Mesenchymal stem cell (in vitro differentiated cells and primary cell): Measurements from ENCODE around the gene NDOR1.

Experiments used
- DNase-seq: peaks from one replicate; pipeline ENCODE4 v3.0.0-alpha.2; 2013
- H2AFZ ChIP-seq: one replicate; pipeline ENCODE4 v1.6.1; 2013; ENCODE audit warnings: low read depth, mild to moderate bottlenecking, control low read depth, inconsistent platforms, low read length, moderate library complexity
- H2AK5ac ChIP-seq: 2 replicates; pipeline ENCODE4 v1.6.1; 2013; ENCODE audit warnings: low read length, moderate library complexity, mild to moderate bottlenecking, inconsistent platforms; ENCODE audit not compliant: severe bottlenecking
- H2BK120ac ChIP-seq: one replicate; pipeline ENCODE4 v1.6.1; 2013; ENCODE audit warnings: low read depth, mild to moderate bottlenecking, inconsistent platforms, low read length, moderate library complexity
- H2BK12ac ChIP-seq, 2 experiments: one replicate each; pipeline ENCODE4 v1.6.1; 2013; ENCODE audit warnings: inconsistent platforms in 2 of 2, low read length in 2 of 2, mild to moderate bottlenecking in 2 of 2, moderate library complexity in 2 of 2, control low read depth in 1 of 2
- H2BK15ac ChIP-seq: one replicate; pipeline ENCODE4 v1.6.1; 2013; ENCODE audit warnings: mild to moderate bottlenecking, low read depth, inconsistent platforms; ENCODE audit not compliant: poor library complexity, severe bottlenecking
- H2BK5ac ChIP-seq: 2 replicates; pipeline ENCODE4 v1.6.1; 2013; ENCODE audit warnings: low read depth, mild to moderate bottlenecking, low read length, control low read depth, inconsistent platforms; ENCODE audit not compliant: poor library complexity, severe bottlenecking
- H3K14ac ChIP-seq, 2 experiments: one replicate each; pipeline ENCODE4 v1.6.1; 2013; ENCODE audit warnings: inconsistent platforms in 2 of 2, low read length in 2 of 2, control low read depth in 1 of 2, mild to moderate bottlenecking in 1 of 2, moderate library complexity in 1 of 2
- H3K18ac ChIP-seq, 2 experiments: one replicate each; pipeline ENCODE4 v1.6.1; 2013; ENCODE audit warnings: inconsistent platforms in 2 of 2, low read length in 2 of 2, control low read depth in 1 of 2, low read depth in 1 of 2, mild to moderate bottlenecking in 1 of 2
- H3K23ac ChIP-seq, 2 experiments: one replicate each; pipeline ENCODE4 v1.6.1; 2013; ENCODE audit warnings: inconsistent platforms in 2 of 2, low read length in 2 of 2, mild to moderate bottlenecking in 2 of 2, moderate library complexity in 2 of 2, control low read depth in 1 of 2
- H3K27ac ChIP-seq: 2 replicates; pipeline ENCODE4 v1.5.1; 2013; ENCODE audit warnings: mild to moderate bottlenecking, moderate library complexity, low read length, control low read depth, inconsistent platforms; ENCODE audit not compliant: poor library complexity, severe bottlenecking
- H3K27me3 ChIP-seq, 2 experiments: 2 replicates each; pipeline versions ENCODE4 v1.6.1 to v1.7.0; 2013; ENCODE audit warnings: low read length in 2 of 2, mild to moderate bottlenecking in 2 of 2, moderate library complexity in 2 of 2, control low read depth in 1 of 2, inconsistent platforms in 1 of 2; ENCODE audit not compliant: control insufficient read depth in 1 of 2, insufficient read depth in 1 of 2
- H3K36me3 ChIP-seq, 2 experiments: 2 replicates each; pipeline versions ENCODE4 v1.6.1 to v1.7.0; 2013; ENCODE audit warnings: low read length in 2 of 2, control low read depth in 1 of 2, inconsistent platforms in 1 of 2, low read depth in 1 of 2, mild to moderate bottlenecking in 1 of 2; ENCODE audit not compliant: insufficient read depth in 2 of 2, control insufficient read depth in 1 of 2
- H3K4ac ChIP-seq, 2 experiments: one replicate each; pipeline ENCODE4 v1.6.1; 2013; ENCODE audit warnings: inconsistent platforms in 2 of 2, low read length in 2 of 2, mild to moderate bottlenecking in 2 of 2, moderate library complexity in 2 of 2, control low read depth in 1 of 2, low read depth in 1 of 2
- H3K4me1 ChIP-seq: 2 replicates; pipeline ENCODE4 v1.6.1; 2013; ENCODE audit warnings: low read depth, low read length, control low read depth; ENCODE audit not compliant: control insufficient read depth, insufficient read depth
- H3K4me2 ChIP-seq: 2 replicates; pipeline ENCODE4 v1.6.1; 2013; ENCODE audit warnings: low read length, mild to moderate bottlenecking, inconsistent platforms; ENCODE audit not compliant: poor library complexity, severe bottlenecking
- H3K4me3 ChIP-seq, 2 experiments: 2 replicates each; pipeline versions ENCODE4 v1.5.1 to v1.7.0; 2013; ENCODE audit warnings: low read length in 2 of 2, mild to moderate bottlenecking in 2 of 2, control low read depth in 1 of 2, low read depth in 1 of 2; ENCODE audit not compliant: insufficient read depth in 1 of 2
- H3K79me1 ChIP-seq: replicated peaks from 2 replicates; pipeline ENCODE4 v1.6.1; 2013; ENCODE audit warnings: mild to moderate bottlenecking, control low read depth, low read length, inconsistent platforms; ENCODE audit not compliant: poor library complexity, severe bottlenecking
- H3K9ac ChIP-seq: 2 replicates; pipeline ENCODE4 v1.7.0; 2013; ENCODE audit warnings: mild to moderate bottlenecking, low read length, moderate library complexity
- H3K9me3 ChIP-seq: 2 replicates; pipeline ENCODE4 v1.7.0; 2013; ENCODE audit warnings: mild to moderate bottlenecking, low read length; ENCODE audit not compliant: control insufficient read depth
- H4K8ac ChIP-seq: one replicate; pipeline ENCODE4 v1.6.1; 2013; ENCODE audit warnings: inconsistent platforms, mild to moderate bottlenecking, low read length, moderate library complexity
- H4K91ac ChIP-seq: one replicate; pipeline ENCODE4 v1.6.1; 2013; ENCODE audit warnings: mild to moderate bottlenecking, low read length, inconsistent platforms
- WGBS: methylation state at CpG from one replicate; pipeline ENCODE4 v1.1.7; 2013; ENCODE audit warnings: mixed read lengths; 5-methylcytosine and 5-hydroxymethylcytosine counted together

The NDOR1 gene

DNA sequence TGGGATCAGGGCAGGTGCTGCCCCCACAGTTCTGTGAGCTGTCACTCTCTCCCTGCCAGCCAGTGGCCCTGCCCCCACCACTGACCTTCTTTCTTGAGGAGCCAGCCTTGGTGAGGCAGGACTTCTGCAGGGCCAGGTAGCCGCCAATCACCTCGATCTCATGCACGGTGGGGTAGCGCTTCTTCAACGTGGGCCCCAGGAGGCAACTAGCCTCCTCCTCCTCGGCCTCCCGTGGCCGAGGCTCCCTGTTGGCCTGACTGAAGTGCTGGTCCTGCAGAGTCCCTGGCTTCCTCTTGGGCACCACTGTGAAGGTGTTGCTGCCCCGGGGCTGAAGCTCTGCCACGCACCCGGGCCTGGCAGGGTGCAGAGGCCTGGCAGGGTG is 6.6 kb upstream of the NDOR1 start:
- H4K8ac ChIP-seq, result no peak overlapping the region
- no peak overlapping the region for H3K27ac ChIP-seq
- 91% methylated on average over 11 of the region's 11 CpGs for WGBS

GRCh38 chr9:137199411-137200121 is 5.9 kb upstream of the NDOR1 start:
- H3K18ac ChIP-seq, result no peak overlapping the region
- H4K91ac ChIP-seq, result no peak overlapping the region
- peaks cover 58% of the 10 kb centered on the region for H3K4me1 ChIP-seq
- H3K9me3 ChIP-seq, result no peaks in the 10 kb centered on the region
- no peak overlapping the region for H3K27ac ChIP-seq
- H4K8ac ChIP-seq, result no peak overlapping the region
- WGBS, result 32% methylated on average over 29 of the region's 51 CpGs
- H2BK12ac ChIP-seq, result no peak overlapping the region
- H2BK120ac ChIP-seq, result peak overlapping the region; percentile 8
- peak overlapping the region in 1 of 2 experiments; percentile 73 for H3K23ac ChIP-seq
- H3K4me2 ChIP-seq, result peak overlapping the region; percentile 87
- peak overlapping the region in 1 of 2 experiments; percentile 53 for H3K14ac ChIP-seq
- peaks cover 3 to 18% of the 10 kb centered on the region in 2 experiments for H3K36me3 ChIP-seq
- no peak overlapping the region for H2AK5ac ChIP-seq
- peak overlapping the region; percentile 57 for H3K9ac ChIP-seq
- peaks cover 31% of the 10 kb centered on the region for H3K79me1 ChIP-seq
- peak overlapping the region; percentile 17 for H2BK15ac ChIP-seq
- peak overlapping the region in 1 of 2 experiments; percentile 44 for H3K4ac ChIP-seq
- H2AFZ ChIP-seq, result no peak overlapping the region
- no peaks in the 10 kb centered on the region for H3K27me3 ChIP-seq
- H2BK5ac ChIP-seq, result no peak overlapping the region
- DNase-seq, result no peak
- H3K4me3 ChIP-seq, result peak overlapping the region; percentile 71 to 74

More for the DNA sequence above, 6.6 kb upstream of the NDOR1 start:
- H3K9me3 ChIP-seq, result no peaks in the 10 kb centered on the region
- H3K18ac ChIP-seq, result no peak overlapping the region
- H2BK12ac ChIP-seq, result no peak overlapping the region
- no peak overlapping the region for H2AFZ ChIP-seq
- peaks cover 31% of the 10 kb centered on the region for H3K79me1 ChIP-seq
- peak overlapping the region in 1 of 2 experiments; percentile 57 for H3K23ac ChIP-seq
- H3K27me3 ChIP-seq, result no peaks in the 10 kb centered on the region
- peaks cover 60% of the 10 kb centered on the region for H3K4me1 ChIP-seq
- H3K9ac ChIP-seq, result peak overlapping the region; percentile 57
- no peak overlapping the region for H2BK15ac ChIP-seq
- H3K4me2 ChIP-seq, result peak overlapping the region; percentile 87
- no peak overlapping the region for H3K4ac ChIP-seq
- peak overlapping the region in 1 of 2 experiments; percentile 2 for H3K14ac ChIP-seq
- H3K36me3 ChIP-seq, result peaks cover 2 to 19% of the 10 kb centered on the region in 2 experiments
- DNase-seq, result no peak
- peak overlapping the region; percentile 63 for H4K91ac ChIP-seq
- H2AK5ac ChIP-seq, result no peak overlapping the region
- no peak overlapping the region for H2BK5ac ChIP-seq
- no peak overlapping the region for H2BK120ac ChIP-seq
- peak overlapping the region in 1 of 2 experiments; percentile 71 for H3K4me3 ChIP-seq

- H3K4ac ChIP-seq, result peak within 1 kb of the TSS; percentile 3 to 65
- H2BK12ac ChIP-seq, result no peak within 1 kb of the TSS
- peak within 1 kb of the TSS; percentile 74 to 88 for H3K4me3 ChIP-seq
- peak within 1 kb of the TSS in 1 of 2 experiments; percentile 67 for H3K23ac ChIP-seq
- H2BK15ac ChIP-seq, result peak within 1 kb of the TSS; percentile 17
- no peaks in the 10 kb centered on the region for H3K27me3 ChIP-seq
- H2AK5ac ChIP-seq, result no peak within 1 kb of the TSS
- H4K91ac ChIP-seq, result peak within 1 kb of the TSS; percentile 40
- peak within 1 kb of the TSS; percentile 91 for H2AFZ ChIP-seq
- H3K9me3 ChIP-seq, result no peaks in the 10 kb centered on the region
- peaks cover 3 to 9% of the 10 kb centered on the region in 2 experiments for H3K36me3 ChIP-seq
- peak within 1 kb of the TSS; percentile 94 for H3K4me2 ChIP-seq
- peak within 1 kb of the TSS; percentile 93 for H4K8ac ChIP-seq
- peaks cover 30% of the 10 kb centered on the region for H3K79me1 ChIP-seq
- H3K4me1 ChIP-seq, result peaks cover 54% of the 10 kb centered on the region
- H3K18ac ChIP-seq, result peak within 1 kb of the TSS; percentile 75 to 97
- peak within 1 kb of the TSS; percentile 87 for H3K9ac ChIP-seq
- H2BK5ac ChIP-seq, result no peak within 1 kb of the TSS
- H3K14ac ChIP-seq, result peak within 1 kb of the TSS in 1 of 2 experiments; percentile 87
- no peak within 1 kb of the TSS for H3K27ac ChIP-seq
- peak; percentile 99 for DNase-seq
- peak within 1 kb of the TSS; percentile 8 for H2BK120ac ChIP-seq
- 2% methylated on average over 75 of the region's 118 CpGs for WGBS
These were observed 4.9 kb upstream of the NDOR1 start, which contains the start of gene TPRN for GRCh38 chr9:137200311-137201204. TPRN (minus strand) TSS chr9:137200741; CDS start chr9:137200711, 30 bp downstream.
